Lower leg skin (tissue), 3 donors: Measurements from ENCODE around the gene GPR37L1.

Source experiments
- POLR2A ChIP-seq, 2 donors: fragments of 450-650 bp; IDR thresholded peaks; one replicate each; pipeline ENCODE4 v1.6.1; 2016 to 2017; ENCODE audit warnings: antibody characterized with exemption in 2 of 2, mild to moderate bottlenecking in 1 of 2, moderate library complexity in 1 of 2
- TF ChIP-seq, protein P1 (sequence below), 3 donors: fragments of 450-650 bp; IDR thresholded peaks; one replicate each; pipeline ENCODE4 v1.5.1; 2016; ENCODE audit warnings: antibody characterized with exemption in 3 of 3, mild to moderate bottlenecking in 3 of 3, moderate library complexity in 2 of 3

DNA sequence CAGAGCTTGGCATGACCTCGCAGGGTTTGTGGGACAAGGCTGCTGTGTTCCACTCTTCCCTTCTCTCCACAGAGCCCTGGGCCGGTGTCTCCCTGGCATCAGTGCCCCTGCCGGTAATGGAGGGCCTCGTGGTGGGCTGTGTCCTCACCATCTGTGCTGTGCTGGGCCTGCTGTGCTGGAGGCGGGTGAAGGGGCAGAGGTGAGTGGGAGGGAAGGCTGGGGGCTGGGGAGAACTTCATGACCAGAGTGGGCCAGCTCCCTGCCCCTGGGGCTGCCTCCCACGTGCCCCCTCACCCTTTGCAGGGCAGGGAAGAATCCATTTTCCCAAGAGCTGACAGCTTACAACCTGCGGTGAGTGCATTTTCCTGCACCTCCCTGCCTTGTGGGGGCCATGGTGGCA, 58.9 kb downstream of the GPR37L1 start:
- TF ChIP-seq POLR2A (IDR thresholded peaks at IDR 0.05) = no peak
- TF ChIP-seq, protein P1, sequence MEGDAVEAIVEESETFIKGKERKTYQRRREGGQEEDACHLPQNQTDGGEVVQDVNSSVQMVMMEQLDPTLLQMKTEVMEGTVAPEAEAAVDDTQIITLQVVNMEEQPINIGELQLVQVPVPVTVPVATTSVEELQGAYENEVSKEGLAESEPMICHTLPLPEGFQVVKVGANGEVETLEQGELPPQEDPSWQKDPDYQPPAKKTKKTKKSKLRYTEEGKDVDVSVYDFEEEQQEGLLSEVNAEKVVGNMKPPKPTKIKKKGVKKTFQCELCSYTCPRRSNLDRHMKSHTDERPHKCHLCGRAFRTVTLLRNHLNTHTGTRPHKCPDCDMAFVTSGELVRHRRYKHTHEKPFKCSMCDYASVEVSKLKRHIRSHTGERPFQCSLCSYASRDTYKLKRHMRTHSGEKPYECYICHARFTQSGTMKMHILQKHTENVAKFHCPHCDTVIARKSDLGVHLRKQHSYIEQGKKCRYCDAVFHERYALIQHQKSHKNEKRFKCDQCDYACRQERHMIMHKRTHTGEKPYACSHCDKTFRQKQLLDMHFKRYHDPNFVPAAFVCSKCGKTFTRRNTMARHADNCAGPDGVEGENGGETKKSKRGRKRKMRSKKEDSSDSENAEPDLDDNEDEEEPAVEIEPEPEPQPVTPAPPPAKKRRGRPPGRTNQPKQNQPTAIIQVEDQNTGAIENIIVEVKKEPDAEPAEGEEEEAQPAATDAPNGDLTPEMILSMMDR (IDR thresholded peaks at IDR 0.05) = no peak
